ENCODE data around the gene CWH43. TPM values are rescaled to one million over a fixed set of nuclear protein-coding genes. Genes with fewer than 3 reads are reported as not detected.

CWH43 gene
- total RNA-seq, 8 experiments from 2014 or later: 0.62 TPM; not detected in 7

- no peak overlapping the region for H3K4me3 ChIP-seq
- H3K4me1 ChIP-seq (replicated peaks in 1 of 2): peaks cover 0 to 2% of the 10 kb centered on the region in 2 donors
- peak in 1 of 8 experiments; percentile 26 for ATAC-seq (replicated peaks in 6 of 8)
- 4 to 71% (median 23%) methylated on average over 3 to 16 of the region's 18 CpGs; no CpG with 5 or more reads in 2 of the 10 experiments for WGBS, 10 experiments
- in situ Hi-C loops (cut with MboI; ENCODE audit: low pct_unique_long_range_greater_than_20kb in 2 of 9, low sequenced_read_pairs in 9 of 9, unreplicated experiment in 9 of 9): no loop called here
- H3K27ac ChIP-seq: no peak overlapping the region
These were observed 486 bp upstream of the CWH43 start for GRCh38 chr4:48985602-48985975.

- H3K27ac ChIP-seq: no peak overlapping the region
- H3K4me1 ChIP-seq (replicated peaks in 1 of 2): peaks cover 0 to 2% of the 10 kb centered on the region in 2 donors
- in situ Hi-C loops (cut with MboI; ENCODE audit: low pct_unique_long_range_greater_than_20kb in 2 of 9, low sequenced_read_pairs in 9 of 9, unreplicated experiment in 9 of 9): no loop called here
- ATAC-seq (replicated peaks in 6 of 8): no peak
- no peak overlapping the region for H3K4me3 ChIP-seq
- WGBS, 10 experiments: 4 to 80% (median 56%) methylated on average over 1 to 20 of the region's 27 CpGs
These were observed 634 bp downstream of the CWH43 start for GRCh38 chr4:48986654-48987164.

GRCh38 chr4:48989461-48990203 is 3.6 kb downstream of the CWH43 start:
- ATAC-seq (replicated peaks in 6 of 8): no peak
- in situ Hi-C loops (cut with MboI; ENCODE audit: low pct_unique_long_range_greater_than_20kb in 2 of 9, low sequenced_read_pairs in 9 of 9, unreplicated experiment in 9 of 9): no loop called here
- no peak overlapping the region for H3K4me3 ChIP-seq
- peaks cover 0 to 2% of the 10 kb centered on the region in 2 donors for H3K4me1 ChIP-seq (replicated peaks in 1 of 2)
- whole genome bisulfite sequencing, 10 experiments: 8 to 100% (median 70%) methylated on average over 1 to 5 of the region's 5 CpGs; no CpG with 5 or more reads in 1 of the 10 experiments
- no peak overlapping the region for H3K27ac ChIP-seq

- in situ Hi-C loops (cut with MboI; ENCODE audit: low pct_unique_long_range_greater_than_20kb in 2 of 9, low sequenced_read_pairs in 9 of 9, unreplicated experiment in 9 of 9): no loop called here
- WGBS, 10 experiments: 17 to 90% (median 55%) methylated on average over 1 to 3 of the region's 3 CpGs
- H3K27ac ChIP-seq: no peak overlapping the region
- ATAC-seq (replicated peaks in 6 of 8): no peak
- no peak overlapping the region for H3K4me3 ChIP-seq
- H3K4me1 ChIP-seq (replicated peaks in 1 of 2): no peaks in the 10 kb centered on the region
These were observed 5.3 kb downstream of the CWH43 start for GRCh38 chr4:48991357-48991756.

GRCh38 chr4:48997962-48998361 is 11.9 kb downstream of the CWH43 start:
- 33 to 89% (median 59%) methylated on average over 1 to 3 of the region's 3 CpGs for WGBS, 10 experiments
- no peaks in the 10 kb centered on the region for H3K4me1 ChIP-seq (replicated peaks in 1 of 2)
- H3K4me3 ChIP-seq: no peak overlapping the region
- in situ Hi-C loops (cut with MboI; ENCODE audit: low pct_unique_long_range_greater_than_20kb in 2 of 9, low sequenced_read_pairs in 9 of 9, unreplicated experiment in 9 of 9): no loop called here
- no peak for ATAC-seq (replicated peaks in 6 of 8)
- H3K27ac ChIP-seq: no peak overlapping the region

- no peaks in the 10 kb centered on the region for H3K4me1 ChIP-seq (replicated peaks in 1 of 2)
- in situ Hi-C loops (cut with MboI; ENCODE audit: low pct_unique_long_range_greater_than_20kb in 2 of 9, low sequenced_read_pairs in 9 of 9, unreplicated experiment in 9 of 9): no loop called here
- H3K27ac ChIP-seq: no peak overlapping the region
- no peak overlapping the region for H3K4me3 ChIP-seq
- ATAC-seq (replicated peaks in 6 of 8): no peak
- 20 to 71% (median 62%) methylated on average over 2 to 5 of the region's 6 CpGs; no CpG with 5 or more reads in 2 of the 10 experiments for WGBS, 10 experiments
These were observed 12.4 kb downstream of the CWH43 start for GRCh38 chr4:48998440-48998839.

- Histone ChIP-seq H3K27ac (no peak overlapping the region), H3K4me3 (no peak overlapping the region), H3K4me1 (replicated peaks in 1 of 2) (no peaks in the 10 kb centered on the region)
- no peak for ATAC-seq (replicated peaks in 6 of 8)
- in situ Hi-C loops (cut with MboI; ENCODE audit: low pct_unique_long_range_greater_than_20kb in 2 of 9, low sequenced_read_pairs in 9 of 9, unreplicated experiment in 9 of 9): no loop called here
These were observed 14.7 kb downstream of the CWH43 start for GRCh38 chr4:49000806-49001205.

GRCh38 chr4:49002931-49003330 is 16.9 kb downstream of the CWH43 start:
- in situ Hi-C loops (cut with MboI; ENCODE audit: low pct_unique_long_range_greater_than_20kb in 2 of 9, low sequenced_read_pairs in 9 of 9, unreplicated experiment in 9 of 9): no loop called here
- Histone ChIP-seq H3K4me1 (replicated peaks in 1 of 2) (no peaks in the 10 kb centered on the region), H3K4me3 (no peak overlapping the region), H3K27ac (no peak overlapping the region)
- ATAC-seq (replicated peaks in 6 of 8): no peak

- Histone ChIP-seq H3K4me1 (replicated peaks in 1 of 2) (no peaks in the 10 kb centered on the region), H3K4me3 (no peak overlapping the region), H3K27ac (no peak overlapping the region)
- in situ Hi-C loops (cut with MboI; ENCODE audit: low pct_unique_long_range_greater_than_20kb in 2 of 9, low sequenced_read_pairs in 9 of 9, unreplicated experiment in 9 of 9): no loop called here
- 21 to 100% (median 72%) methylated on average over 1 to 2 of the region's 2 CpGs; no CpG with 5 or more reads in 1 of the 10 experiments for WGBS, 10 experiments
- ATAC-seq (replicated peaks in 6 of 8): no peak
These were observed 32.7 kb downstream of the CWH43 start for GRCh38 chr4:49018718-49019295.

- 10 to 75% (median 28%) methylated on average over 2 to 11 of the region's 11 CpGs; no CpG with 5 or more reads in 1 of the 10 experiments for WGBS, 10 experiments
- H3K4me3 ChIP-seq: no peak overlapping the region
- in situ Hi-C loops (cut with MboI; ENCODE audit: low pct_unique_long_range_greater_than_20kb in 2 of 9, low sequenced_read_pairs in 9 of 9, unreplicated experiment in 9 of 9): no loop called here
- no peaks in the 10 kb centered on the region for H3K4me1 ChIP-seq (replicated peaks in 1 of 2)
- no peak overlapping the region for H3K27ac ChIP-seq
- ATAC-seq (replicated peaks in 6 of 8): peak in 3 of 8 experiments; percentile 44 to 57 (median 56)
These were observed 46.5 kb downstream of the CWH43 start for GRCh38 chr4:49032440-49033161.

GRCh38 chr4:49036528-49036927 is 50.5 kb downstream of the CWH43 start:
- Histone ChIP-seq H3K4me1 (replicated peaks in 1 of 2) (no peaks in the 10 kb centered on the region), H3K27ac (no peak overlapping the region), H3K4me3 (no peak overlapping the region)
- in situ Hi-C loops (cut with MboI; ENCODE audit: low pct_unique_long_range_greater_than_20kb in 2 of 9, low sequenced_read_pairs in 9 of 9, unreplicated experiment in 9 of 9): no loop called here
- 0 to 63% (median 8%) methylated on average over 1 to 3 of the region's 3 CpGs; no CpG with 5 or more reads in 4 of the 10 experiments for WGBS, 10 experiments
- peak in 1 of 8 experiments; percentile 17 for ATAC-seq (replicated peaks in 6 of 8)

GRCh38 chr4:49044270-49044669 is 58.2 kb downstream of the CWH43 start:
- 28 to 80% (median 42%) methylated on average over 2 to 3 of the region's 3 CpGs; no CpG with 5 or more reads in 2 of the 10 experiments for WGBS, 10 experiments
- Histone ChIP-seq H3K4me1 (replicated peaks in 1 of 2) (no peaks in the 10 kb centered on the region), H3K4me3 (no peak overlapping the region), H3K27ac (no peak overlapping the region)
- no peak for ATAC-seq (replicated peaks in 6 of 8)
- in situ Hi-C loops (cut with MboI; ENCODE audit: low pct_unique_long_range_greater_than_20kb in 2 of 9, low sequenced_read_pairs in 9 of 9, unreplicated experiment in 9 of 9): no loop called here

GRCh38 chr4:49058306-49058705 is 72.2 kb downstream of the CWH43 start:
- in situ Hi-C loops (cut with MboI; ENCODE audit: low pct_unique_long_range_greater_than_20kb in 2 of 9, low sequenced_read_pairs in 9 of 9, unreplicated experiment in 9 of 9): no loop called here
- no peaks in the 10 kb centered on the region for H3K4me1 ChIP-seq (replicated peaks in 1 of 2)
- no peak for ATAC-seq (replicated peaks in 6 of 8)
- no peak overlapping the region for H3K27ac ChIP-seq
- no peak overlapping the region for H3K4me3 ChIP-seq

Measured in motor neuron (in vitro differentiated cells).